Daoy (cell line): ENCODE data around the gene MAD2L2. TPM values are rescaled to one million over a fixed set of nuclear protein-coding genes. Genes with fewer than 3 reads are reported as not detected.
A peak's percentile ranks its signal among the peaks of the same experiment; 100 is the strongest.

Experiments used
- DNase-seq: peaks from one replicate; pipeline ENCODE4 v3.0.0-alpha.2; 2015; ENCODE audit warnings: low read depth
- total RNA-seq: library from RNA; depleted of rRNA; stranded (reverse); fragments of >200 nt; shearing (Covaris generic); gene quantifications from 2 replicates; pipeline ENCODE4 v1.2.3, GENCODE V29; 2014

MAD2L2 gene
- total RNA-seq, 1 experiment from 2014 or later, result 91.7 TPM

- DNase-seq, result no peak
These were observed 23.9 kb upstream of the MAD2L2 start for GRCh38 chr1:11704691-11705475.

GRCh38 chr1:11704194-11704529, 23.2 kb upstream of the MAD2L2 start:
- no peak for DNase-seq

GRCh38 chr1:11703357-11704193, 22.6 kb upstream of the MAD2L2 start:
- DNase-seq, result no peak

GRCh38 chr1:11701981-11702803, 21.2 kb upstream of the MAD2L2 start:
- DNase-seq, result no peak

GRCh38 chr1:11701551-11701961, 20.6 kb upstream of the MAD2L2 start:
- no peak for DNase-seq

- DNase-seq, result no peak
These were observed 19.9 kb upstream of the MAD2L2 start for GRCh38 chr1:11700601-11701467.

GRCh38 chr1:11697893-11698210, 16.9 kb upstream of the MAD2L2 start:
- no peak for DNase-seq

GRCh38 chr1:11697188-11697892, 16.4 kb upstream of the MAD2L2 start:
- DNase-seq, result no peak

- DNase-seq, result no peak
These were observed 14.9 kb upstream of the MAD2L2 start for GRCh38 chr1:11695861-11696260.

- no peak for DNase-seq
These were observed 13.0 kb upstream of the MAD2L2 start for GRCh38 chr1:11693917-11694316.

- DNase-seq, result peak; percentile 96
These were observed 12.2 kb upstream of the MAD2L2 start for GRCh38 chr1:11693024-11693590.

- DNase-seq, result peak; percentile 26
These were observed 11.2 kb upstream of the MAD2L2 start for GRCh38 chr1:11691928-11692711.

- peak; percentile 51 for DNase-seq
These were observed 10.5 kb upstream of the MAD2L2 start, which contains the start of gene DRAXIN for GRCh38 chr1:11691302-11691914. Gene DRAXIN (plus strand): TSS chr1:11691710. CDS start chr1:11706259, 14,549 bp downstream.

GRCh38 chr1:11690397-11691301, 9.7 kb upstream of the MAD2L2 start:
- DNase-seq, result no peak

GRCh38 chr1:11688506-11688905, 7.6 kb upstream of the MAD2L2 start:
- no peak for DNase-seq

GRCh38 chr1:11685210-11685752, 4.3 kb upstream of the MAD2L2 start:
- no peak for DNase-seq

GRCh38 chr1:11684070-11684469, 3.1 kb upstream of the MAD2L2 start:
- no peak for DNase-seq

- DNase-seq, result no peak
These were observed 1.9 kb upstream of the MAD2L2 start for GRCh38 chr1:11682799-11683198.
